HG03460 (cell line): ENCODE measurements around the gene RBPMS2.

Source experiments
- ATAC-seq: cut with Tn5 transposase; IDR thresholded peaks from one replicate; pipeline ENCODE4 v1.9.1; 2021; ENCODE audit not compliant: unreplicated experiment

Gene RBPMS2

DNA sequence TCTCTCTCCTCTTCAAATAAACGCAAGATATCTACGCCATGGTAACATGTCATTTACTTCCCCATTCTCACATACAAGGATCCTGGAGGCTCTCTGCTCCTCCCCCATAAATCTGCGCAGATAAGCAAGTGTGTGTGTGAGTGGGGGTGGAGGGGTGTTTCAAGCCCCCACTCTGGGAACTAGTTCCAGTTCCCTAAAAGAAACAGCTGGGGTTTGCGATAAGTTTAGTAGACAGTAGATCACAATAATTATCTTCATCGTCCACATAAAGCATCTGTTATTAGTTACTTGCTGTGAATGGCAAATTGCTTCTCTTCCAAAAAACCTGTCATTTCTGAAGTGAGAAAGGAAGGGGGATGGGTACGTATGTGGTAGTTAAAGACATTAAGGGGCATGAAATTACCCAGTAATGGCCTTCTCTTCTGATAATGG lies 79.8 kb downstream of the RBPMS2 start:
- no peak for ATAC-seq

DNA sequence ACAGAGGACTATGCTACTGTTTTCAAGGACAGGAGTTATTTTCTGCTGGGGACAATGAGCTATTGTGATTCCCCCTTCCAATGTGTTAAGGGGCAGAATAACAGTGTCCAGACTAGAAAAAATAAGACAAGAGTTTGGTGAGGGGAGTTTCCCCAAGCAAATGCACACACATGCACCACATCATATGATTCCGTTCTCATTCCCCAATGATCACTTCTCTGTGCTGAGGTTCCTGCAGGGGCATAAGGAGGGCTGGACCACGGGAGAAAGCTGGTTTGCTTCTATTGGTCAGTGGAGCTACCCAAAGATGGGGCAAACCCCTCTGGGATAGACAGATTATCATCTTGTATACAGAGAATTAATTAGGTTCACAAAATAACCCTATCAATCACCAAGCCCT lies 80.6 kb downstream of the RBPMS2 start:
- ATAC-seq: no peak

GRCh38 chr15:64693134-64693533 lies 82.3 kb downstream of the RBPMS2 start:
- no peak for ATAC-seq

- no peak for ATAC-seq
Measured at GRCh38 chr15:64691896-64692565, 83.4 kb downstream of the RBPMS2 start.

- no peak for ATAC-seq
Measured at GRCh38 chr15:64690578-64691296, 84.7 kb downstream of the RBPMS2 start.

- ATAC-seq: no peak
Measured at GRCh38 chr15:64690008-64690407, 85.4 kb downstream of the RBPMS2 start.
